TTC549 (cell line): Measurements from ENCODE around the gene MLPH.

Experiments
- FAIRE-seq: peaks from 2 replicates; lab custom pipeline; 2012; peaks lifted over from hg19 to GRCh38; lab: Jason Lieb, UNC

MLPH gene

DNA sequence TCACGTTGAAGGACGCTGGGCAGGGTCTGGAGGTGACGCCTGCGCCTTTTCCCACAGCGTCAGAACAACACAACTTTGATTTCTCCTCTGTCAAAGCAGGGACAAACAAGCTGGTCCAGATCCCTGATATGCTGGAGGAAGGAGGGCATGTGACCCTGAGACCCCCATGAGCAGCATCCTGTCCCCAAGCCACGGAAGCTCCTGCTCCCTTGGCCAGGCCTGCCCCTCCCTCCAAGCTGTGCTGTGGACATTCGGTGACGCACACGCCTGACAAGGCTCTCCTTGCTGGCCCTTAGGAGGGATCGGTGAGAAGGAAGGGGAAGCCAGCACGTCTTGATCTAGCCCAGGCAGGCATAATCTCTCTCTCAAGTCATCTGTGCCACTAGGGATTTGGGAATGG lies 11.3 kb downstream of the MLPH start:
- no peak for FAIRE-seq

DNA sequence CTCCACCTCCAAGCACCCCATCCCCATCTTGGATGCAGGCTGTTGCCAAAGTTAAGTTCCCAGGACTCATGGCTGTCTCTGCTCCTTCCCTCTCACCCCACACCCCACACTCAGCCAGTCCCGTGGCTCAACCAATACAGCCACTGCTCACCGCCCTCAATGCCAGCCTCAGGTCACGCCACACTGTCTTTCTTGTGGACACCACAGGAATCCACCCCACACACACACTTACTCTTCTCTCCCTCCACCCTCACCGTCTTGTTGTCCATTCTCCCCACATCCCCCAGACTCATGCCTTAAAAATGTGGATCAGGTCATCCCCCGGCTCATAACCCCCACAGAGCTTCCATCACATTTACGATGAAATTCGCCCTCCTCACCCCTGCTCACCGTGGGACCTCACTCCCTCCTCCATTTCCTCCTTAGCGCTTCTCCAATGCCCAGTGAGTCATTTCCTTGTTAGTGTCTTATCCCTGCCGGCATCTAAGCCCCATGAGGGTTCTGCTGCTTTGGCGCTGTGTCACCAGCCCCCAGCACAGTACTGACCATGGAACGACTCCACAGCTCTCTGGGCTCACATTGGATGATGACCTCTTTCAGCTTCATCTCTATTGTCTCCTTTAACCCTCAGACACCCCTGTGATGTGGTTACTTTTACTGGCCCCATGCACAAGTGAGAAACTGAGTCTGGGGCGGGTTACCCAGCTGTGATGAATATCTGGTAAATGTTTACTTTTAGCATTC lies 13.8 kb downstream of the MLPH start:
- FAIRE-seq: no peak

DNA sequence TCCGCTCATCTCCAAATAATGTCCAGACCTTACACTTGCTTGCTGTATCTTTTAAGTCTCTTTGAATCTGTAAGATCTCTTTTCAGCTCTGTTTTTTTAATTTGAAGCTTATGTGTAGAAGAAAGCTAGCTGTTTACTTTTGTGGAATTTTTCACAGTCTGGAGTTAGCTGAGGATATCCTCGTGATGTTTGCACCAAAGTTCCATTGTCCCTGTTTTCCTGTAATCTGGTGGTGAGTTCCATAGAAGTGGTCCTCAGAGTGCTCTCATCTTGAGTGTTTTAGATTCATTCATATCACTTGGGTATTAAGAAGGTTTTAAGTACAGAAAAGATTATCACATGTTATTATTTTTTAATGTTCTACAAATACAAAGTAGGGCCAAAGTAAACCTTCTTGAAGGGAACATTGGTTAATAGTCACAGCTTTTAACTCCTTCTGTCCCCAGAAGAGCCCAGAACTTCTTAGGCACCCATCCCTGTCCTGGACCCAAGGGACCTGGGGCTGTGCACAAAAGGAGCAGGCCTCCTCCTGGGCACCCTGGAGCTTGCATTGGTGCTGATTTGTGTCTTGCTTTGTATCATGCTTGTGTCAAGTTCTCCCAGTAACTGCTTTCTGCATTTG lies 15.0 kb downstream of the MLPH start:
- no peak for FAIRE-seq

DNA sequence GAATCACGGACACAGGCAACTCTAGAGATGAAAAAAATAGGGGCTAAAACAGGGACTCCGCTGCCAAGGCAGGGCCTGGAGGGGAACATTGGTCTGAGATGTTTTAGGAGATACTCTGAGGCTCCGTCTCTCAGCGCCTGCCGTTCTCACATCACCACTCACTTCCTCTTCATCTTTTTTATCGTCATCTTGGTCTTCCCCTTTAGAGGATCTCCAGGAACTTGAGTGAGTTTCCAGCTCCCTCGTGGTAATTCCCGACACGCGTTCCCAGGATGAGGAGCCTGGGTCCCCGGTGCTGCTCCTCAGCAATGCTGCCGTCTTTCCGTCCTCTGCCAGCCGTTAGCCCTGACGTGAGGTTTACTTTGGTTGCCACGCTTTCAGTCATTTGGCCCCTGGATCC lies 16.1 kb downstream of the MLPH start:
- FAIRE-seq: no peak

DNA sequence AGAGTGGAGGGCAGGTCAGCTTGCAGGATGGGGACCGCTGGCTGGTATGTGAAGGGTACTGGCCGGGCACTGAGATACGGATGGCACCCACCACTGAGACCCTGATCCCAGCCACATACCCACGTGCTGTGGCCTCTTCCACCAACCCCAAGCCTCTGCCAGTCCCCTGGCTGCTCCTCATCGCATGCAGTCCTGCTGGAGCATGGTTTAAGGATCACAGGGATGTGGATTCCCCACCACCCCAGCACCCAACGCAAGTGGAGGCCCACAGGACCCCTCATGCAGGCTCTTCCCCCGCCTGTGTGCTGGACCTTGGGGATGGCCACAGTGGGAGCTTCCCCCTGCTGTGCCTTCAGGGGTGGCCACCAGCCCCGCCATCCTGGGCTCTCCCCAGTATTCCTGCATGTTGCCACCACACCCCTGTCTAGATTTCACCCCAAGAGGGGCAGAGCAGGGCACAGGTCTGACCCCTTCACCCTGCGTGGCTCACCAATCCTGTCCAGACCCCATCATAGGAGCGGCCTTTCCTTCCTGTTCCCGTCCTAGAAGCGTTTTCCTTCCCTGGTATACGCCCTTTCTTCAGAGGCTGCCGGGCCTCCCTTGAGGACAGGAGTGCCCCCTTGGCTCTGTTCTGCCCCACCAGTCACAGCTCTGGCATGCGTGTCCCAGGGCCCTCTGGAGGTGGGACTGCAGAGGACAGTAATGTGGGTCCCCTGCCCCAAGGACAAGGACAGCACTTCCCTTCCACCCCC lies 18.3 kb downstream of the MLPH start:
- FAIRE-seq: no peak

DNA sequence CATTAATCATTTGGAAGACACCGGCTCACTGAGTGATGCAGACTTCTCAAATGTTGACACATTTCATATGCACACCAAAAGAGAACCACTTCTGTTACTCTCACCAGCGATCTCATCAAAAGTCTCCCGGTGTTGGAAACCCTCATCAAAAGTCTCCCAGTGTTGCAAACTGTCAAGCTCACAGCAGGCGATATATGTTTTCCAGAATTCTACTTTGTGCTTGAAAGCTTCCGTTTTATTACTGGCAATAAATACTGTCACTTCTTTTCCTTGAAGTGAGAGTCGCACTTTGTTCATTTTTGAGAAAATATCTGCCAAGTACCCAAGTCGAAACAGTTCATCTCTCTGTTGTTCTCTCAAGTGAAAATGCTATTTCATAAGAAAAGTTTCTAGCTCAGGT lies 20.5 kb downstream of the MLPH start:
- no peak for FAIRE-seq

DNA sequence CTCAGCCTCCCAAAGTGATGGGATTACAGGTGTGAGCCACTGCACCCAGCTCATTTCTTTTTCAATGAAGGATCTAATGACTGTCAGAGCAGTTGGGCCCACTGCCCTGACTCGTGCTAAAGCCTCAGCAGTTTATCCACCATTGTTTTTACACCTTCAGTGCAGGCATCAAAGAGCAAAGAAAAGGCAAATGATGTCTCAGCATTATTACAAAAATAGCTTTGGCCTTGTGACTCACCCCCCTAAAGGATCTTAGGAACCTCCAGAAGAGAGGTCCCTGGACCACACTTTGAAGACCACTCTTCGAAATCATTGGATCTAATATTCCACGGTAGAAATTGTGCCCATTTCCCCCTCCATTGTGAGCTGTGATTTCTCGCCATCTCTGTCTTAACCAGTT lies 21.3 kb downstream of the MLPH start:
- FAIRE-seq: no peak

DNA sequence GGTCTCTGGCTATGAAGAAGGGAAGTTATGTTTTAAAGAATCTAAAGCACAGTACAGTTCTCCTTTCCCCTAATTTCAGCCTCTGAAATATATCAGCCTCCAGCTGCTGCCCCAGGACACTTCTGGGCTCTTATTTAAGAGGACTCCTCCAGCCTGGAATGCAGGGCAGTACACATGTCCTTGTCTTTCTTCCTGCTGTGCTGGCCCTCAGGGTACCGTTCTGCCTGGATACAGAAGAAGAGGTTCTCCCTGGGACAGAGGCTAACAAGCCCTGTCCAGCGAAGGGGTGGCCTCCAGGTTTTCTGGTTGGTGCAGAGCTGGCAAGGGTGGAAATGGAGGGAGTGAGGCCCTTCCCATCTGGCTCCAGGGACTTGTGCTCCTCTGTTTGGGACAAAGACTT lies 22.1 kb downstream of the MLPH start:
- no peak for FAIRE-seq

DNA sequence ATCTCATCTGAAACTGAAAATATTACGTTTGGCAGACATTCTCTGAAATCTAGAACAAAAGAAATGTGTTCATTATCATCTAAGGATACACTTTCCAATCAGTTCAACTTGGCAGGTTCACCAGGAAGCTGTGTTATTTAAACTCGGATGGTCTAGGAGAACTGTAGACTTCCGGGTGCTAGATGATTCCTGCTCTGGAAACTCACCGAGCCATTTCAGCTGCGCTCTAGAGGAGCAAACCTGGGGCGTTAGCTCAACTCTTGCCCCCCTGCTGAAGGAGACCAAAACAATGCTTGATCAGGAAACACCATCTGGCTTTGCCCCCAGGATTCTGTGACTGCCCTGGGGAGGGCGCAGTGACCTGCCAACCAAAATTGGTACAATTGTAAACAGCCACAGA lies 22.9 kb downstream of the MLPH start:
- no peak for FAIRE-seq

DNA sequence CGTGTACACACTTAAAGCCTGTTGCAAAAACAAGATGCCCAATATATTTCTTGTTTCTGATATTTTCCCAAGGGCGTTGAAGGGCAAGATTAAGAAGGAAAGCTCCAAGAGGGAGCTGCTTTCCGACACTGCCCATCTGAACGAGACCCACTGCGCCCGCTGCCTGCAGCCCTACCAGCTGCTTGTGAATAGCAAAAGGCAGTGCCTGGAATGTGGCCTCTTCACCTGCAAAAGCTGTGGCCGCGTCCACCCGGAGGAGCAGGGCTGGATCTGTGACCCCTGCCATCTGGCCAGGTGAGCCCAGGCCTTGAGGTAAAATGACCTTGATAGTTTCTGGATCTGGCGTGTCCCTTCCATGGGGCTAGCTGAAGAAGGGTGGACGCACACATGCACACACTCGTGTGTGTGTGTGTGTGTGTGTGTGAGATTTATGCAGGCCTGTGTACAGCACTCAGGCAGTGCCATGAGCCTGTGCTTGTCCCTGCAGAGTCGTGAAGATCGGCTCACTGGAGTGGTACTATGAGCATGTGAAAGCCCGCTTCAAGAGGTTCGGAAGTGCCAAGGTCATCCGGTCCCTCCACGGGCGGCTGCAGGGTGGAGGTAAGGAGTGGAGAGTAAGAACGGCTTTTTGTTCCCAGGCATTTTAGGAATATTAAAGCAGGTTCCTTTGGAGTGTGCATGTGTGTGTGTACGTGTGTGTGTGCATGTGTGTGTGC lies 23.6 kb downstream of the MLPH start:
- no peak for FAIRE-seq

DNA sequence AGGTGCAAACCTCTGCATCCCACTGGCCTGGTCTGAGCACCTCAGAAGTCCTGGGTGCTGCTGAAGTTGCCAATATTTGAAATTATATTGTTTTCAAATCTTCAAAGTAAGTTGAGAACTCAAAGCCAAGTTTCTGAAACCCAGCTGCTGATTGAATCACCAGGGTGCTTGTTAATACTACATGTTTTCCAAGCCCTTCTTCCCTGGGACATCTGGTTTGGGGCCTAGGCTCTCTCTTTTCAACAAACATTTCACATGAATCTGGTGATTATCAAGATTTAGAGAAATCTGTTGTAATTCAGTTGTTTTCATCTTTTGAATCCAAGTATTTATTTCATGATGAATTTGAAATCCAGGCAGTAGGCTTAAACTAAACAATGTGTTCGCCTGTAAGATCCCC lies 24.4 kb downstream of the MLPH start:
- FAIRE-seq: no peak

DNA sequence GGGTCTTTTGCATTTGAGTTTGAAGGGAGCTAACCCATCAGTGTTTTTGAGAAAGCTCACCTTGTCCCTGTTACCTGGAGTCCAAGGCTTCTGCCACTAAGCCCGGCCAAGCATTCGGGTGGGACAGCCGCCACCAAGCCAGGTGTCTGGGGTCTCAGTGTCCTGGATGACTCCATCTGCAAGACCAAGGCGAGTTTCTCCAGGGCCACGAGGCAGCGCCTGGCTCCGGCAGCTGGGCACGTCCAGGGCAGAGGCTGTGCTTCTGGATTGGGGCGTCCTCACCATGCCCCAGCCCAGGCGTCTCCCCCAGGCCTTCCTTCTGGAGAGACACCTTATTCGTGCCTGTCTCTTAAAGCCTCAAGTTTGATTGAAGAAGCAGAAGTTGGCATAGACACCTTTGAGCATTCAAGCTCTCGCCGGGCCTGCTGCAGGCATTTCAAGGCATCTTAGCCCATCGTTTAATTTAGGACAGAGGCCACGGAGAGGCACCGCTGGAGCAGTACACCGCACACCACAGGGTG lies 24.9 kb downstream of the MLPH start:
- no peak for FAIRE-seq

DNA sequence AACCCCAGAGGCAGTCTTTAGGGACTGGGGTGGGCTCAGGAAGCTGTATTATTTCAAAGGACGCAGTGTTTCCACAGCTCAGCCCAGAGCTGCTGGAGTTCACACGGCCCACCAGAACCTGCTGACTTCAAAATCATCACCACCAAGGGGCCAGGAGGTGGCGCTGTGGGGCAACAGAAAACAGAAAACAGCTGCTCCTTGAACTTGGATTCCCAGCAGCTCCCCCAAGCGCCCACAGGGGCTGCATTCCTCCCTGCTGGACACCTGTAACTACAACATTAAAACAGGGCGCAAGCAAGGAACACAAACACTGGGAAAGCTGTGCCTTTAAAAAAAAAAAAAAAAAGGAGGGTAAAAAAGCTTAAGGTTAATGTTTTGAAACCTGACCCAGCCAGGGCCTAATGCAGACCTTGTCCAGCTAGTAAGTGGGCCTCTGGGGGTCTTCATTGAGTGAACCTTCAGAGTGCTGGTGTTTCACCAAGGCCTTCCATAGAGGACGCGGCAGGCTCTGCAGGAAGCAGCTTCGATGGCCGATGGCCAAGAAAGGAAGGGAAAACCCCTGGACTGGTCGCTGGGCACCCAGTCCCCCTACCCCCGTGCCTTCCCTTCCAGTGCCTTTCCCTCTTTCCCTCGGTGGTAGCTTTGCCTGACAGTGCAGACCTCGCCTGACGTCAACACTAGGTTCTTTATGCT lies 25.9 kb downstream of the MLPH start:
- peak; percentile 17 for FAIRE-seq

DNA sequence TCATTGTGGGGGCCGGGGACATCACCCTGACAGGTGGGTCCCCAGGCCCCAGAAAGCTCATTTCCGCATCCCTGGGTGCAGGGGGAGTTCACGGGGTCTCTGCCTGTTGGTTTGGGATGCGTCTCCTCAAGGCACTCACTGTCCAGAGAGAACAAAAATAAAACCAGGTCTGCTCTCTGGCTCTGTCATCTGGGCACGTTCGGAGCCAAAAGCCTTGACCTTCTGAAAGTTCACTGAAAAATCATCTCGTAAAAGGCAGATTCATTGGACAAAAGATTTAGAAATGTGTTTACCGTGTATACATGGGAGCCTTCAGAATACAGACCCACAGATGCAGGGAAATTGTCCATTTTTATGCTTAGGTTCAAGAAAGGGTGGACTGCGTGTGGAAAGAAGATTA lies 26.6 kb downstream of the MLPH start:
- FAIRE-seq: no peak

DNA sequence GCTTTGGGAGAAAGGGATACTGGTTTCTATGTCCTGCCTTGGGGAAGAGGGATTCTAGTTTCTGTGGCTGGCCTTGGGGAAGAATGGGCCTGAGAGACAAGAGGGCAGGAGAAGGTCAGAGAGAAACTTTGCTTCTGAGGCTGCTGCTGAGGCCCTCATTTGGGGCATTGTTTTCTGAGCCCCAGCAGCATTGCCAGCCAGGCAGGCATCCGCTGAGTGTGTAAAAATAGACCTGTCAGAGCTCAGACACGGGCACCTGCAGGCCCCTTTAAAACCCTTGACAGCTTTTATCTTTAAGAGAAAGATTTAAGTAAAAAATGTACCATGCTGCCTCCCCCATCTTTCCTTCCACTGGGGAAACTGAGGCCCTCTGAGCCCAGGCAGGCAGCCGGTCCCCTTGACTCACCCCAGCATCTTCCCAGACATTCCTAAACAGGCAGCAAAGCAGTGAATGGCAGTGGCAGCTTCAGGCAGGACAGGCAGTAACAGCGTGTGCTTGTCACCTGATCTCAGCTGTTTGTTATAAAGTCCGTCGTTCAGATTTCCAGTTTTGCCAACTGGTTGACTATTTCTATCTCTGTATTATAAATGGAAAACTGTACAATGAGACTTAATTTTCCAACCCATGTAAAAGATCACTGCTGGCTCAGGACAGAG lies 27.6 kb downstream of the MLPH start:
- no peak for FAIRE-seq

DNA sequence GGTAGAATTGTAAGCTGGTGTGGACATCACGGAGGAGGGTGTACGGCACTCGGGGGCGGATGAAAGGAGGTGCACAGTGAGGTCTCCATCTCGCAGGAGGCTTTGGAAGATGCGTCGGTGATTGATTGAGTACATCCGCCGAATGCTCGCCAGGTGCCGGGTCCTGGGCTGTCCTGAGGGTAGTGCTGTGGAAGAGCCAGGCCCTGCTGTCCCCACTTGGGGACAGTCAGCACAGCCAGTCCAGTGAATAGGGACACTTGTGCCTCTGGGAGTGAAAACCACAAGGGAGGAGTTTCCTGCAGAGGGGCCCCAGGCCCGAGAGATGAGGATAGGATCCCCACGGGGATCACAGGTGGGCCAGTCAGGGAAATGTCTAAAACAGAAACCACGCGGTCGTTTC lies 28.1 kb downstream of the MLPH start:
- no peak for FAIRE-seq

DNA sequence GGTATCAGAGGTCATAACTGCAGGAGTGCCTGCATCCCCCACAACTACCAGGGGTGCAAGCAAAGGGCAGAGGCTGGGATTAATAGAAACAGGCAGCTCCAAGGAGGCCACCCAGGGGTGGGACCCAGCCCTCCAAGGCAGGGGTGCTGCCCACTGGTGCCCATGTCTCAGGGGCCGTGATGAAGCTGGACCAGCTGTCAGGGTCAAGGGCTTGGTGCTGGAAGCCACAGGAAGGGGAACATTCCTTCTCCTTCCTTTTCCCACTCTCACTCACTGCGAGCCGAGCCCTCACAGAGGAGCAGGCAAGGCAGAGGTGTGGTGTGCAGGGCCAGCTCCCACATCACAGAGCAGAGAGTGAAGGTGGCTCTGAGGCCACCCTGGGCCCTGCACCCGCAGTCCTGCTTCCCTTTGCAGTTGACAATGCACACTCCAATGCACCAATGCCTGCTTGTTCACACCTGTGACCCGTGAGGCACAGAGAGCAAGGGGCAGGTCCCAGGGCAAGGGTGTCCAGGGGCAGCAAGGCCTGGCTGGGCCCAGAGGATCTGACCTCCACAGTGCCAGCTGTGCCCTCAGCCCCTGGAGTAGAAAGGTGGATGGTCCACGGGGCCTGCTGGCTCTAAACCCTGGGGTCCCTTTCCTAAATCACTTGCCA lies 28.7 kb downstream of the MLPH start:
- FAIRE-seq: no peak

DNA sequence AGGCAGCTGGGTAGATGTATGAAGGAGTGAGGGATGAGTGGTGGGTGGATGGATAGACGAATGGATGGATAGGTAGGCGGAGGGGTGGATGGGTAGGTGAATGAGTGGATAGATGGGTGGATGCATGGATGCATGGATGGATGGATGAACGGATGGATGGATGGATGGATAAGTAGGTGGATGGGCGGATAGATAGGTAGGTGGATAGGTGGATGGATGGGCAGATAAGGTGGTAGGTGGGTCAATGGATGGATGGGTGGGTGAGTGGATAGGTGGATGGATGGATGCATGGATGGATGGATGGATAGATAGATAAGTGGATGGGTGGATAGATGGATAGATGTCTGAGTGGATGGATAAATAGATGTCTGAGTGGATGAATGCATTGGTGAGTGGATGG lies 30.1 kb downstream of the MLPH start:
- no peak for FAIRE-seq

DNA sequence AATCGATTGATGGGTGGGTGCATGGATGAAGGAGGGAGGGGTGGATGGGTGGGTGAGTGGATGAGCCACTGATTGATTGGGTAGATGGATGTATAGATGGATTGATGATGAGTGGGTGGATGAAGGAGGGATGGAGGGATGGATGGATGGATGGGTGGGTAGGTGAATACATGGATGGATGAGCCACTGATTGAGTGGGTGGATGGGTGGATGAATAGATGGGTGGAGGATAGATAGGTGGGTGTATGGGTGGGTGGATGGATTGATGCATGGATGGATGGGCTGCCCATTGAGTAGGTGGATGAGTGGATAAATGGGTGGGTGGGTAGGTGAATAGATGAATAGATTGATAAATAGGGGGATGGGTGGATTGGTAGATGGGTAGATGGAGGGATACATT lies 30.9 kb downstream of the MLPH start:
- no peak for FAIRE-seq

DNA sequence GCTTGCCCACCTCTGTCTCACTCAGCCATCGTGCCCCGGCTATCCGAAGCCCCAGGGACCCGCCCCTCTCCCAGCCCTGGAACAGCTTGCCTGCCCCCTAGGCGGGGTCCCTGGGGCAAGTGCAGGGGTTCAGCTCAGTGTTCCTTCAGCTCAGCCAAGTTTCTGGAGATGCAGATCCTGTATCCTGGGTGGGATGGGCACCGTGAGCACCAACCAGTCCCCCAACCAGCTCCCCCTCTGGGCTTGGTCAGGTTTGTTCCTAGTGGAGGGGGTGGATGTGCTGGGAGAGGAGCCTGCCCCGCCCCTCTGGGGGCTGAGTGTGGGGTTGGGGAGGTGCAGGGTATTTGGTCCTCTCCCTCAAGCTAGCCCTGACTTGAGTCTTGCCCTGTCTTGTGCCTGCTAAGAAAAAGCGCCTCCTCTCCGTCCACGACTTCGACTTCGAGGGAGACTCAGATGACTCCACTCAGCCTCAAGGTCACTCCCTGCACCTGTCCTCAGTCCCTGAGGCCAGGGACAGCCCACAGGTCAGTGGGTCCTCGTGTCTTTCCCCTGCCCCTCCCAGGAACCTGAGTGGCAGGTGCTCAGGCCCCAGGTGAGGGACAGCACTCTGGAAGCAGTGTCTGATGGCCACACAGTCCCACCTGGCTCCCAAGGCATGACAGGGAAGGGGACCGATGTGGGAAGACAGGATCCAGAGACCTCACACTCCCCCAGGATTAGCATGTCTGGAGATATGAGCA lies 32.6 kb downstream of the MLPH start:
- no peak for FAIRE-seq
